PC-9 (cell line): Measurements from ENCODE around the gene IL1A.

Source experiments
- CTCF ChIP-seq: fragments of 200-600 bp; sonication (generic); conservative IDR thresholded peaks from 2 replicates; pipeline ENCODE4 v1.6.1; 2017; ENCODE audit warnings: mixed run types, antibody characterized with exemption, mild to moderate bottlenecking, moderate library complexity
- EZH2 ChIP-seq: fragments of 200-600 bp; sonication (generic); IDR thresholded peaks from 2 replicates; pipeline ENCODE4 v1.8.0; 2017; ENCODE audit warnings: antibody characterized with exemption, low read depth

GRCh38 chr2:112827604-112828185 lies 43.4 kb upstream of the IL1A start:
- no peak for TF ChIP-seq CTCF
- no peak for TF ChIP-seq EZH2
